Hepatocyte (in vitro differentiated cells): ENCODE results near the gene RELT. TPM values are rescaled to one million over a fixed set of nuclear protein-coding genes. Genes with fewer than 3 reads are reported as not detected.

ENCODE experiments used
- DNase-seq: peaks from one replicate; pipeline ENCODE4 v3.0.0-alpha.2; 2016; ENCODE audit warnings: low spot score
- H2AFZ ChIP-seq: fragments of 200-600 bp; sonication (generic); 2 replicates; pipeline ENCODE4 v1.6.0; 2016; ENCODE audit warnings: antibody characterized with exemption, mild to moderate bottlenecking
- H3K27ac ChIP-seq: fragments of 200-600 bp; sonication (generic); 2 replicates; pipeline ENCODE4 v1.5.1; 2016; ENCODE audit warnings: mild to moderate bottlenecking
- H3K27me3 ChIP-seq: fragments of 200-600 bp; sonication (generic); 2 replicates; pipeline ENCODE4 v1.6.1; 2016
- H3K36me3 ChIP-seq: fragments of 200-600 bp; sonication (generic); replicated peaks from 2 replicates; pipeline ENCODE4 v1.5.1; 2016; ENCODE audit warnings: low read depth; ENCODE audit not compliant: insufficient read depth
- H3K4me1 ChIP-seq: fragments of 200-600 bp; sonication (generic); 2 replicates; pipeline ENCODE4 v1.5.1; 2016; ENCODE audit warnings: mild to moderate bottlenecking, moderate library complexity; ENCODE audit not compliant: insufficient read depth
- H3K4me2 ChIP-seq: fragments of 200-600 bp; sonication (generic); 2 replicates; pipeline ENCODE4 v1.6.0; 2016
- H3K4me3 ChIP-seq: fragments of 200-600 bp; sonication (generic); 2 replicates; pipeline ENCODE4 v1.5.1; 2016; ENCODE audit warnings: mild to moderate bottlenecking
- H3K79me2 ChIP-seq: fragments of 200-600 bp; sonication (generic); 2 replicates; pipeline ENCODE4 v1.6.0; 2017; ENCODE audit warnings: mild to moderate bottlenecking
- H3K9me2 ChIP-seq: fragments of 200-600 bp; sonication (generic); replicated peaks from 2 replicates; pipeline ENCODE4 v1.6.0; 2017; ENCODE audit warnings: mild to moderate bottlenecking; ENCODE audit not compliant: insufficient read depth
- H3K9me3 ChIP-seq: fragments of 200-600 bp; sonication (generic); 2 replicates; pipeline ENCODE4 v1.5.1; 2016; ENCODE audit warnings: low read depth, mild to moderate bottlenecking
- H4K20me1 ChIP-seq: fragments of 200-600 bp; sonication (generic); 2 replicates; pipeline ENCODE4 v1.6.0; 2016; ENCODE audit warnings: mild to moderate bottlenecking; ENCODE audit not compliant: insufficient read depth, poor library complexity, severe bottlenecking
- EZH2 ChIP-seq: fragments of 200-600 bp; sonication (generic); IDR thresholded peaks from 2 replicates; pipeline ENCODE4 v1.6.1; 2016; ENCODE audit warnings: antibody characterized with exemption, mild to moderate bottlenecking, borderline replicate concordance
- EZH2phosphoT487 ChIP-seq: fragments of 200-600 bp; sonication (generic); IDR thresholded peaks from one replicate; pipeline ENCODE4 v1.6.1; 2018; ENCODE audit warnings: antibody characterized with exemption, mild to moderate bottlenecking, low read depth, moderate library complexity; ENCODE audit not compliant: unreplicated experiment, severe bottlenecking
- WGBS: methylation state at CpG from one replicate; pipeline ENCODE4 v1.1.6; 2016; ENCODE audit warnings: low lambda C conversion rate; ENCODE audit errors: missing lambda C conversion rate; 5-methylcytosine and 5-hydroxymethylcytosine counted together
- polyA plus RNA-seq: library from polyadenylated mRNA; unstranded; fragments of >200 nt; fragmentation: Nextera tagmentation; extraction: Ambion mirVana; gene quantifications from 2 replicates; pipeline ENCODE4 v1.2.1, GENCODE V29; 2016
- total RNA-seq: library from RNA; depleted of rRNA; stranded (reverse); fragments of >200 nt; gene quantifications from 2 replicates; pipeline ENCODE4 v1.2.3, GENCODE V29; 2014
- TF ChIP-seq, protein P1 (sequence below): fragments of 200-600 bp; sonication (generic); IDR thresholded peaks from 2 replicates; pipeline ENCODE4 v1.5.1; 2016; ENCODE audit warnings: antibody characterized with exemption, mild to moderate bottlenecking; ENCODE audit not compliant: poor library complexity

Gene RELT
- total and polyA plus RNA-seq, 2 experiments from 2014 or later, result 1.6 to 3.4 TPM

- no peaks in the 10 kb centered on the region for H3K9me2 ChIP-seq
- no peak overlapping the region for H3K4me2 ChIP-seq
- H3K9me3 ChIP-seq, result no peaks in the 10 kb centered on the region
- no peaks in the 10 kb centered on the region for H3K4me1 ChIP-seq
- TF ChIP-seq EZH2 (no peak), EZH2phosphoT487 (no peak)
- TF ChIP-seq, protein P1, sequence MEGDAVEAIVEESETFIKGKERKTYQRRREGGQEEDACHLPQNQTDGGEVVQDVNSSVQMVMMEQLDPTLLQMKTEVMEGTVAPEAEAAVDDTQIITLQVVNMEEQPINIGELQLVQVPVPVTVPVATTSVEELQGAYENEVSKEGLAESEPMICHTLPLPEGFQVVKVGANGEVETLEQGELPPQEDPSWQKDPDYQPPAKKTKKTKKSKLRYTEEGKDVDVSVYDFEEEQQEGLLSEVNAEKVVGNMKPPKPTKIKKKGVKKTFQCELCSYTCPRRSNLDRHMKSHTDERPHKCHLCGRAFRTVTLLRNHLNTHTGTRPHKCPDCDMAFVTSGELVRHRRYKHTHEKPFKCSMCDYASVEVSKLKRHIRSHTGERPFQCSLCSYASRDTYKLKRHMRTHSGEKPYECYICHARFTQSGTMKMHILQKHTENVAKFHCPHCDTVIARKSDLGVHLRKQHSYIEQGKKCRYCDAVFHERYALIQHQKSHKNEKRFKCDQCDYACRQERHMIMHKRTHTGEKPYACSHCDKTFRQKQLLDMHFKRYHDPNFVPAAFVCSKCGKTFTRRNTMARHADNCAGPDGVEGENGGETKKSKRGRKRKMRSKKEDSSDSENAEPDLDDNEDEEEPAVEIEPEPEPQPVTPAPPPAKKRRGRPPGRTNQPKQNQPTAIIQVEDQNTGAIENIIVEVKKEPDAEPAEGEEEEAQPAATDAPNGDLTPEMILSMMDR, result no peak
- no peak overlapping the region for H3K4me3 ChIP-seq
- no peaks in the 10 kb centered on the region for H4K20me1 ChIP-seq
- no peaks in the 10 kb centered on the region for H3K79me2 ChIP-seq
- H3K27me3 ChIP-seq, result no peaks in the 10 kb centered on the region
- 88% methylated on average over 2 of the region's 2 CpGs for WGBS
- H3K27ac ChIP-seq, result no peak overlapping the region
- no peak for DNase-seq
- no peak overlapping the region for H2AFZ ChIP-seq
- no peaks in the 10 kb centered on the region for H3K36me3 ChIP-seq
Observed at GRCh38 chr11:73426219-73426850, 50.1 kb downstream of the RELT start.

DNA sequence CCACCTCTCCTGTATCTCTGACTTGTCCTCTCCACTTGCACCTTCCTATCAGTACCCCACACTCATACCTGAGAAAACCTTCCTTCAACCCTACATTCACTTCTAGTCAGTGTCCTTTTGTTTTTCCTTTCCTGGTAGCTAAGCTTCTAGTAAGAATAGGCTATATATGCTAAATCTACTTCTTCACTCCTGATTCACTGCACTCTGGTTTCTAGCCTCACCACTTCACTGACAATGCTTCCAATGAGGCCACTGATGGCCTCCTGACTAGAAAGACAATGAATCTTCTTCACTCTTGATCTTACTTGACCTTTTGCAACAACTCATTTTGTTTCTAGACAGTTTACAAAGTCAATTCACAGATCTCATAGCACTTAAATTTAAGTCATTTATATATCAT lies 52.0 kb downstream of the RELT start:
- H3K27ac ChIP-seq, result no peak overlapping the region
- TF ChIP-seq, protein P1, result no peak
- no peak for TF ChIP-seq EZH2phosphoT487
- no peak for TF ChIP-seq EZH2

GRCh38 chr11:73428699-73429098 lies 52.5 kb downstream of the RELT start:
- no peaks in the 10 kb centered on the region for H3K9me3 ChIP-seq
- TF ChIP-seq, protein P1, result no peak
- TF ChIP-seq EZH2 (no peak), EZH2phosphoT487 (no peak)
- no peak for DNase-seq
- H3K4me2 ChIP-seq, result no peak overlapping the region
- no peaks in the 10 kb centered on the region for H3K9me2 ChIP-seq
- no peak overlapping the region for H2AFZ ChIP-seq
- no peaks in the 10 kb centered on the region for H3K36me3 ChIP-seq
- no peaks in the 10 kb centered on the region for H3K79me2 ChIP-seq
- no peak overlapping the region for H3K4me3 ChIP-seq
- H4K20me1 ChIP-seq, result no peaks in the 10 kb centered on the region
- H3K27ac ChIP-seq, result no peak overlapping the region
- no peaks in the 10 kb centered on the region for H3K4me1 ChIP-seq
- H3K27me3 ChIP-seq, result no peaks in the 10 kb centered on the region

More for the DNA sequence above, 52.0 kb downstream of the RELT start:
- H2AFZ ChIP-seq, result no peak overlapping the region
- H3K4me1 ChIP-seq, result no peaks in the 10 kb centered on the region
- DNase-seq, result no peak
- H3K9me2 ChIP-seq, result no peaks in the 10 kb centered on the region
- H3K36me3 ChIP-seq, result no peaks in the 10 kb centered on the region
- H3K27me3 ChIP-seq, result no peaks in the 10 kb centered on the region
- H3K9me3 ChIP-seq, result no peaks in the 10 kb centered on the region
- no peaks in the 10 kb centered on the region for H4K20me1 ChIP-seq
- H3K79me2 ChIP-seq, result no peaks in the 10 kb centered on the region
- no peak overlapping the region for H3K4me3 ChIP-seq
- no peak overlapping the region for H3K4me2 ChIP-seq
